Measurements from ENCODE around the gene LYSMD4.

The LYSMD4 gene

GRCh38 chr15:99704444-99704838 lies 28.8 kb downstream of the LYSMD4 start:
- Histone ChIP-seq H3K4me3 (ENCODE audit: low read depth, low read length) (no peak overlapping the region), H3K9me3 (ENCODE audit: control insufficient read depth, insufficient read depth, low read length) (no peaks in the 10 kb centered on the region), H3K36me3 (ENCODE audit: control insufficient read depth, insufficient read depth, low read length) (peaks cover 8% of the 10 kb centered on the region), H3K27ac (ENCODE audit: low read depth, low read length) (no peak overlapping the region), H3K4me1 (ENCODE audit: control insufficient read depth, insufficient read depth, low read length) (peaks cover 16% of the 10 kb centered on the region), H3K27me3 (ENCODE audit: control insufficient read depth, insufficient read depth, low read length) (no peaks in the 10 kb centered on the region), H3K9ac (ENCODE audit: low read depth, low read length) (peak overlapping the region; percentile 33; the same call in 1 of the 2 replicates)

- Histone ChIP-seq H3K4me1 (ENCODE audit: control insufficient read depth, insufficient read depth, low read length) (peaks cover 16% of the 10 kb centered on the region), H3K27me3 (ENCODE audit: control insufficient read depth, insufficient read depth, low read length) (no peaks in the 10 kb centered on the region), H3K27ac (ENCODE audit: low read depth, low read length) (peak overlapping the region; percentile 75), H3K9ac (ENCODE audit: low read depth, low read length) (peak overlapping the region; percentile 58; the same call in 1 of the 2 replicates), H3K4me3 (ENCODE audit: low read depth, low read length) (no peak overlapping the region; the same call in 1 of the 2 replicates), H3K36me3 (ENCODE audit: control insufficient read depth, insufficient read depth, low read length) (peaks cover 8% of the 10 kb centered on the region), H3K9me3 (ENCODE audit: control insufficient read depth, insufficient read depth, low read length) (no peaks in the 10 kb centered on the region)
Observed at GRCh38 chr15:99703603-99704443, 29.4 kb downstream of the LYSMD4 start.

- Histone ChIP-seq H3K27me3 (ENCODE audit: control insufficient read depth, insufficient read depth, low read length) (no peaks in the 10 kb centered on the region), H3K4me1 (ENCODE audit: control insufficient read depth, insufficient read depth, low read length) (peaks cover 16% of the 10 kb centered on the region), H3K9me3 (ENCODE audit: control insufficient read depth, insufficient read depth, low read length) (no peaks in the 10 kb centered on the region), H3K4me3 (ENCODE audit: low read depth, low read length) (no peak overlapping the region; the same call in 1 of the 2 replicates), H3K9ac (ENCODE audit: low read depth, low read length) (peak overlapping the region; percentile 58; the same call in 1 of the 2 replicates), H3K27ac (ENCODE audit: low read depth, low read length) (peak overlapping the region; percentile 75), H3K36me3 (ENCODE audit: control insufficient read depth, insufficient read depth, low read length) (peaks cover 8% of the 10 kb centered on the region)
Observed at GRCh38 chr15:99702895-99703602, 30.2 kb downstream of the LYSMD4 start.

GRCh38 chr15:99696096-99696495 lies 37.1 kb downstream of the LYSMD4 start:
- Histone ChIP-seq H3K9ac (ENCODE audit: low read depth, low read length) (no peak overlapping the region), H3K9me3 (ENCODE audit: control insufficient read depth, insufficient read depth, low read length) (no peaks in the 10 kb centered on the region), H3K27ac (ENCODE audit: low read depth, low read length) (no peak overlapping the region), H3K4me1 (ENCODE audit: control insufficient read depth, insufficient read depth, low read length) (no peaks in the 10 kb centered on the region), H3K4me3 (ENCODE audit: low read depth, low read length) (no peak overlapping the region), H3K27me3 (ENCODE audit: control insufficient read depth, insufficient read depth, low read length) (no peaks in the 10 kb centered on the region), H3K36me3 (ENCODE audit: control insufficient read depth, insufficient read depth, low read length) (peaks cover 39% of the 10 kb centered on the region)

GRCh38 chr15:99692825-99693224 lies 40.4 kb downstream of the LYSMD4 start:
- H3K9ac ChIP-seq (ENCODE audit: low read depth, low read length): no peak overlapping the region
- H3K4me1 ChIP-seq (ENCODE audit: control insufficient read depth, insufficient read depth, low read length): no peaks in the 10 kb centered on the region
- H3K27ac ChIP-seq (ENCODE audit: low read depth, low read length): no peak overlapping the region
- no peak overlapping the region for H3K4me3 ChIP-seq (ENCODE audit: low read depth, low read length)
- no peaks in the 10 kb centered on the region for H3K9me3 ChIP-seq (ENCODE audit: control insufficient read depth, insufficient read depth, low read length)
- peaks cover 49% of the 10 kb centered on the region for H3K36me3 ChIP-seq (ENCODE audit: control insufficient read depth, insufficient read depth, low read length)
- H3K27me3 ChIP-seq (ENCODE audit: control insufficient read depth, insufficient read depth, low read length): no peaks in the 10 kb centered on the region

- Histone ChIP-seq H3K4me3 (ENCODE audit: low read depth, low read length) (no peak overlapping the region), H3K9me3 (ENCODE audit: control insufficient read depth, insufficient read depth, low read length) (0 out of 2 replicates have a peak, but pooled peaks cover 9% of the 10 kb centered on the region), H3K9ac (ENCODE audit: low read depth, low read length) (no peak overlapping the region), H3K4me1 (ENCODE audit: control insufficient read depth, insufficient read depth, low read length) (no peaks in the 10 kb centered on the region), H3K36me3 (ENCODE audit: control insufficient read depth, insufficient read depth, low read length) (peaks cover 10% of the 10 kb centered on the region), H3K27ac (ENCODE audit: low read depth, low read length) (no peak overlapping the region), H3K27me3 (ENCODE audit: control insufficient read depth, insufficient read depth, low read length) (no peaks in the 10 kb centered on the region)
Observed at GRCh38 chr15:99686290-99686689, 46.9 kb downstream of the LYSMD4 start.

- peaks cover 14% of the 10 kb centered on the region for H3K36me3 ChIP-seq (ENCODE audit: control insufficient read depth, insufficient read depth, low read length)
Observed at GRCh38 chr15:99683000-99683670, 50.1 kb downstream of the LYSMD4 start.

GRCh38 chr15:99682455-99682854 lies 50.8 kb downstream of the LYSMD4 start:
- Histone ChIP-seq H3K36me3 (ENCODE audit: control insufficient read depth, insufficient read depth, low read length) (peaks cover 15% of the 10 kb centered on the region), H3K4me3 (ENCODE audit: low read depth, low read length) (no peak overlapping the region), H3K27me3 (ENCODE audit: control insufficient read depth, insufficient read depth, low read length) (no peaks in the 10 kb centered on the region), H3K9me3 (ENCODE audit: control insufficient read depth, insufficient read depth, low read length) (0 out of 2 replicates have a peak, but pooled peaks cover 9% of the 10 kb centered on the region), H3K27ac (ENCODE audit: low read depth, low read length) (no peak overlapping the region), H3K4me1 (ENCODE audit: control insufficient read depth, insufficient read depth, low read length) (no peaks in the 10 kb centered on the region), H3K9ac (ENCODE audit: low read depth, low read length) (no peak overlapping the region)

More at GRCh38 chr15:99683000-99683670, 50.1 kb downstream of the LYSMD4 start:
- no peak overlapping the region for H3K27ac ChIP-seq (ENCODE audit: low read depth, low read length)
- no peak overlapping the region for H3K4me3 ChIP-seq (ENCODE audit: low read depth, low read length)
- H3K4me1 ChIP-seq (ENCODE audit: control insufficient read depth, insufficient read depth, low read length): no peaks in the 10 kb centered on the region
- no peak overlapping the region for H3K9ac ChIP-seq (ENCODE audit: low read depth, low read length)
- no peaks in the 10 kb centered on the region for H3K27me3 ChIP-seq (ENCODE audit: control insufficient read depth, insufficient read depth, low read length)
- H3K9me3 ChIP-seq (ENCODE audit: control insufficient read depth, insufficient read depth, low read length): 0 out of 2 replicates have a peak, but pooled peaks cover 9% of the 10 kb centered on the region

GRCh38 chr15:99681990-99682389 lies 51.2 kb downstream of the LYSMD4 start:
- H3K9ac ChIP-seq (ENCODE audit: low read depth, low read length): no peak overlapping the region
- no peak overlapping the region for H3K4me3 ChIP-seq (ENCODE audit: low read depth, low read length)
- no peak overlapping the region for H3K27ac ChIP-seq (ENCODE audit: low read depth, low read length)
- no peaks in the 10 kb centered on the region for H3K4me1 ChIP-seq (ENCODE audit: control insufficient read depth, insufficient read depth, low read length)
- H3K36me3 ChIP-seq (ENCODE audit: control insufficient read depth, insufficient read depth, low read length): peaks cover 15% of the 10 kb centered on the region
- no peaks in the 10 kb centered on the region for H3K27me3 ChIP-seq (ENCODE audit: control insufficient read depth, insufficient read depth, low read length)
- 0 out of 2 replicates have a peak, but pooled peaks cover 9% of the 10 kb centered on the region for H3K9me3 ChIP-seq (ENCODE audit: control insufficient read depth, insufficient read depth, low read length)

GRCh38 chr15:99680276-99680675 lies 53.0 kb downstream of the LYSMD4 start:
- Histone ChIP-seq H3K27me3 (ENCODE audit: control insufficient read depth, insufficient read depth, low read length) (no peaks in the 10 kb centered on the region), H3K9ac (ENCODE audit: low read depth, low read length) (no peak overlapping the region), H3K27ac (ENCODE audit: low read depth, low read length) (no peak overlapping the region), H3K4me1 (ENCODE audit: control insufficient read depth, insufficient read depth, low read length) (no peaks in the 10 kb centered on the region), H3K4me3 (ENCODE audit: low read depth, low read length) (no peak overlapping the region), H3K9me3 (ENCODE audit: control insufficient read depth, insufficient read depth, low read length) (no peaks in the 10 kb centered on the region), H3K36me3 (ENCODE audit: control insufficient read depth, insufficient read depth, low read length) (peaks cover 26% of the 10 kb centered on the region)

Measured in HUES48 (cell line).